GM21526 (cell line): ENCODE measurements around the gene HOXB2.

Experiments used
- ATAC-seq: cut with Tn5 transposase; IDR thresholded peaks from one replicate; pipeline ENCODE4 v1.9.1; 2021; ENCODE audit warnings: moderate library complexity; ENCODE audit not compliant: unreplicated experiment, low FRiP score

HOXB2 gene

GRCh38 chr17:48555258-48556228 is 10.6 kb upstream of the HOXB2 start:
- no peak for ATAC-seq

GRCh38 chr17:48554412-48555257 is 9.7 kb upstream of the HOXB2 start:
- no peak for ATAC-seq

DNA sequence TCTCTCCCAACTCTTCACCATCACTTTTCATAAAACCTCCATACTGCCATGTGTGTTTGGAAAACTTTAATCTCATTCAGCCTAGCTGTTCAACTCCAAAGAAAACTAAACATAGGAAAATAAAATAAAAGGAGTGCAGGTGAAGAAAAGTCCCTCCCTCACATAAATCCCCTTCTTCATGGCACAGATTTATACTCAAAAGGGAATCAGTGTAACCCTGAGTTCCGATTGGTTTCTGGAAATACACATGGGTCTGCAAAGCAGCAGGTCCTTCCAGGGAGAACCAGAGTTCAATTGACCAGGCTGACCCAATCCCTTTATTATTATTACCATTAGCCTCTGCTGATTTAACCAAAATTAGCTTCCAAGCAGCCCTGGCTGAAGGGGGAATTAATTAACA is 8.9 kb upstream of the HOXB2 start:
- ATAC-seq: no peak

- no peak for ATAC-seq
Measured at GRCh38 chr17:48553190-48553547, 8.3 kb upstream of the HOXB2 start.

GRCh38 chr17:48552466-48553189 is 7.7 kb upstream of the HOXB2 start:
- no peak for ATAC-seq

DNA sequence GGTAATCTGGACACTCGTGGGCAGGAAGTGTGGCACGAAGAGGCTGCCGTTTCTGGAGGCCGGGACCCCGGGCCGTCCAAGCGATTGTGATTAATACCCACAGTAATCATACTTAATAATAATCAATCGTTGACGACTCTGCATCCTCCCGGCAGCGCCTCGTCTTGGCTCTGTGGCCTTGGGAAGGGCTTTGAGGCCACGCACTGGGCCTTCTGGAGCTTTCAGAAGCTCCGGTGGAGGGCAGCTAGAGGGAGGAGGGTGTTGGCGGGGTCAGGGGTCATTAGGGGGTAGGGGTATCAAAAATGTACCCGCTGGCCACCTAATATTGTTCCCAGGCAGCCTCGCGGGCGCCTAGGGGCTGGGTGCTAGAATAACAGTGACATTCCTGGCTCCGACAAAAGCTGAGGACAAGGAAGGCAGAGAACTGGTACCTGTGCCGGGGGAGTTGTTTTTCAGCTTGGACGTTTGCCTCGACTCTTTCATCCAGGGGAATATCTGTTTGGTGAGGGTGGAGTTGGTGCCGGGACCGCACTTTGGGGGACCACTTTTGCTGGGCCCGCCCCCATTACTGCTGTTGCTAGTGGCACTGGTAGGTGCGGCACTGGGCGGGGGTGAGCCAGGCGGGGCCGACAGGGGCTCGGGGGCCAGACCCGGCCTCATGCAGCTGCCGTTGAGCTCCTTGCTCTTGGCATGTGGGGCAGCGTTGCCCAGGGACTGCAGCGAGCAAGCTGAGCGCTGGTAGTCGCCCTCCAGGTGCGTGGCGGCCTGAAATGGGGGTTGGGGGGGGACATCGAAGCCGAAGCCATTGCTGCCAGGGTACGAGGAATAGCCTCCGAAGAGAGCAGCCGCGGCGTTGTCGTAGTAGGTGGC is 6.9 kb upstream of the HOXB2 start:
- no peak for ATAC-seq

DNA sequence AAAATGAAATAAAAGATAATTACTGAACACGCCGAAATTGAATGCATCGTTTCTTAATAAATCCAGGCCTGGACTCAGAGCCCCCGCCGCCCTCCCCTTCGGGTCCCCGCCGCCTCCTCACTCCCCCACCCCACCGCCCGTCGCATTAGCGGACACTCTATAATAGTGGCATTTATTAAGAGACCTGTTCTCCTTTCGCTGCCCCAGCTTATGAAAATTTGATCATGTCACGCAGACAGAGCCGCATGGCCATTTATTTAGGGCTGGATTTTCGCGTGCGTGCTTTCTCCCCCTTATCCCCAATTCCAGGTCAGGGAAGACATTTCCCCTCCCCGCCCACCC is 6.3 kb upstream of the HOXB2 start:
- ATAC-seq: no peak

DNA sequence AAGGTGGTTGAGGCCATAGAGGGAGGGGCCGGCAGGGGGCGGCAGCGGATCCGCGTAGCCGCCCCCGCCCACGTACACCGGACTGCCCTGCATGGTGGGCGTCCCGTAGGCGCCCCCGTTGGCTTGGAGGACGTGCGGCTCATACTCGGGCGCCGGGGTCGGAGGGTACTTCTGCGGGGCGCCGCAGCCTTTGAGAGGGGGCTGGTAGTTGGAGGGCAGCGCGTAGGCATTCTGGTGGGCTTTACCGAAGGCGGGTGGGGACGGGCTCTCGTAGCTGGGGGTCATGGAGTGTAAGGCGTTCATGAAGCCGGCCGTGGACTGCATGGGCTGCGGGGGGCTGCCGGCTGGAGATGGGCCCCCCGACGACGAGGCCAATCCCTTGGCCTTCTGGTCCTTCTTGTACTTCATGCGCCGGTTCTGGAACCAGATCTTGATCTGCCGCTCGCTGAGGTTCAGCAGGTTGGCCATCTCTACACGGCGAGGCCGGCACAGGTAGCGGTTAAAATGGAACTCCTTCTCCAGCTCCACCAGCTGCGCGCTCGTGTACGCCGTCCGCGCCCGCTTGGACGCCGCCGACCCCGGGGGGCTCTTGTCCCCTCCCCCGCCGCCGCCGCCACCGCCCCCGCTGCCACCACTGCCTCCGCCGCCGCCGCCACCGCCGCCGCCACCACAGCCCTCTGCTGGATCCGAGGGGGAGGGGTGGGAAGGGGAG is 5.7 kb upstream of the HOXB2 start:
- ATAC-seq: no peak

DNA sequence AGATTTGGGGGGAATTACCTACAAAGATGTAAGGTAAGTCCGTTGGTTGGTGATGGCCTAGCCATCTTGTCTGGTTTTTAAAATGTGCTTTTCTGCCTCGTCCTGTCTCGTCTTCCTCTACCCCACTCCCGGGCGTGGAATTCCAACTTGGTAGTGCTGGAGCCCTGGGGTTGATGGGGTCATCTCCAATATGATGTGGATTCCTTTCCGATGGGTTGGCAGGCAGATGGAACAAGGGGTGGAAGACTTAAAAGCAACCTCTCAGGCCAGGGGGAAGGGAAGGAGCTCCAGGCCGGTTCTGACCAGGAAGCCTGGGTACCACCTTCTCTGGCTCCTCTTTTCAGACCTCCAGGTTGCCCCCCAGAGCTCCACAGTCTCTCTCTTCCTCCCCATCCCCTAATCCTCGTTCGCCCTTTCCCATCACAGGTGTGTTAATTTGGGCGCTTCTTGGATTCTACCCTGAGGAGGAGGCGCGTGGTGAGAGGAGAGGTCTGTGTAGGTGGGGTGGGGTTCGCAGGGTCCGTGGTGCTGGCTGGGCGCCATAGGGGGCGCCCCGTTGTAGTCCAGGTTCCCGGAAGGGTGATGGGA is 5.1 kb upstream of the HOXB2 start:
- ATAC-seq: no peak

- ATAC-seq: no peak
Measured at GRCh38 chr17:48549281-48549630, 4.3 kb upstream of the HOXB2 start.

DNA sequence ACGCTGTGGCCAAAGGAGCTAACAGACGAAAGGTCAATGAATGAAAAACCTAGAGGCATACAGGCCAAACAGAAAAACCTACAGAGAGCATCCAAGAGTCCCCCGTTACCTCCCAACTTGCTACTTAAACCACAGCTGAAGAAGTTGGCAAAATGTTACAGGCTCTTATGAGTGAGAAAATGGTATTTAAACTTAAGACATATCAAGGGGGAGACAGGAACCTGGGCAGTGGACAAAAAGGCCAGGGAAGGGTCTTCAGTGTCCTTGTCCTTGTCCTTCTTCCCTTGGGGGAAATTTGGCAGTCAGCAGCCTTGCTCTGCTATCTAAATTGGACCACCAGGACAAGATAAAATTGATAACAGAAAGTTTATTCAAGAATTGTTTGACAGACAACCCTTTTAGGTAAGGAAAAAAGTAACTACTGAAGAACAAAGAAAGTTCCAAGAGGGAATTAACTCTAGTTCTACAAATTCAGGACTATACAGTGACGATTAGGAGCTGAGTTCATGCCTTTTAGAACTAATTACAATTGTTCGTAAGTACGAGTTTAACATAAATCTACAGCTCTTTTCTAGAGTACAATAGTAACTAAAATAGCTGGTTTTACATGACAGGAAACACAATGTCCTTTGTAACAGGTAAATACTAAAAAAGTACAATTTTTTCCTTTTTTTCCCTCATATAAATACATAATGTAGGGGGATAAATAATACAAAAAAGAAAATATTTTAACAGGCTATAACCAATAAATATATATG is 3.8 kb upstream of the HOXB2 start:
- ATAC-seq: no peak

GRCh38 chr17:48547808-48548522 is 3.1 kb upstream of the HOXB2 start:
- no peak for ATAC-seq

DNA sequence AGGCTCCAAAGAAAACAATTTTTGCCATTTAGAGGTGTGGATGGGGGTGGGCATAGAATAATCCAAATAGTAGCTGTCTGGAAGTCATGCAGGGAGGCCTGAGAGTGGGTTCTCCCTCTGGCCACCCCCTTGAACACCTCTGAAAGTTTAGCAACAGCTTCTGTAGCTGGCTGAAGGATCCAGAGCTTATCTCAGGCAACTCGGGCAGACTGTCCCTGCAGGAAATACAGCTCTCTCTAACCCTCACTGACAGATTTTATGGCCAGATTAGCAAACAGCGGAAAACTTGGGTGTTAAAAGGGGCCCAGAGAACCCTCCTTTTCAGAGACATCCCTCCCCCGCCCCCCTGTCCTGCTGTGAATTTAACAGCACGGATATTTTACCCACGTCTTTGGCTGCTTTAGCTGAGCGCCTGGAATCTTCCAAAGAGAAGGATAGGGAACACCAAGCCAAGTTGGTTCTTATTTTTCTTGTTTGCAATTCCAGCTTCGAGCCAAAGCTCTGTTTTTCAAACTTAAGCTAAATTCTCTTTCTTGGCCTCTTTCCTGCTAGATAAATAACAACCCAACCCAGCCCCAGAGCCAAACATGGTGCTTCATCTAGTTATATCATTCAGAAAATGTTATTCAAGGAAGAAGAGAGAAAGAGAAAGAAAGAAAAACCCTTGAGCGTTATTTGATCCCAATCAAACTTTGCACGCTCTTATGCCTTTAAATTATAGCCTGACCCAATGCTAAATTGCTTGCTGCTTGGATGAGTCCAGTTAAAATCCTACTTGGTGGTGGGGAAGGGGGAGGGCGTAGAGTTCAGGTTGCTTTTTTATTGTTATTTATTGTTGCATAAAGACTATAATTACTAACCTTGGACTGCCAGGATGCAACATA is 2.3 kb upstream of the HOXB2 start:
- ATAC-seq: no peak

- no peak for ATAC-seq
Measured at GRCh38 chr17:48546137-48546923, 1.4 kb upstream of the HOXB2 start.

GRCh38 chr17:48545539-48545938 is 630 bp upstream of the HOXB2 start:
- no peak for ATAC-seq

DNA sequence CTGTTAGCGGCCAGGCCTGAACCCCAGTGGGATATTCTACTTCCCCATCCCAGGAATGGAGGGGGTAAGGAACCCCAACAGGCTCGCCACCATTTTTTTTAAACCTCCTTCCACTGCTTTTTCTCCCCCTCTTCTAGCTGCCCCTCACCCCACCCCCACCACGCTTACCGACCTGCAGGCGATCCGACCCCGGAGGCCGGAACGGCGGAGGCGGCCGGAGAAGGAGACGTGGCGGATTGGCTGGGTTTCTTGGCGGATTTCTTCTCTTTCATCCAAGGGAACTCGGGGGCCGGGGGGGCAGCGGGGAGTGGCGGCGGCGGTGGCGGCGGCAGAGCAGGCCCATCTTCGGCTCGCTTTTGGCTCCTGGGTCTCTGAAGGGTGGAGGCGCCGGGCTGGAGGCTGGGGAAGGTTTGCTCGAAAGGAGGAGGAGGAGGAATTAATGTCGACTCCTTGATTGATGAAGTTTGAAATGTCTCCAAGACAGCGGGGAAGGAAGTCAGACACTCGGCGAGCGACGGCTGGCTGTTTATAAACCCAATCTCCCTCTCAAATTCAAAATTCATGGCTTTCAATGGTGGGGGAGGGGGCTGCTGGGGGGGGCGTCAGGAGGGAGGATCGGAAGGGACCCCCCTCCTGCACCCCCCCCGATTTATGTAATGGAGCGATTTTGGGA is 424 bp downstream of the HOXB2 start:
- no peak for ATAC-seq
